MM.1S (cell line): ENCODE results near the gene C7orf33.

ENCODE experiments used
- DNase-seq: peaks from one replicate; pipeline ENCODE4 v3.0.0-alpha.2; 2015
- H2AFZ ChIP-seq: fragments of 300-600 bp; sonication (generic); 2 replicates; pipeline ENCODE4 v1.6.0; 2016; ENCODE audit warnings: antibody characterized with exemption, low read length
- H3F3A ChIP-seq: fragments of 300-600 bp; sonication (generic); 2 replicates; pipeline ENCODE4 v1.6.1; 2016; ENCODE audit warnings: mild to moderate bottlenecking, antibody characterized with exemption, low read length, moderate library complexity, mixed read lengths; ENCODE audit not compliant: insufficient read depth
- H3K27ac ChIP-seq: fragments of 300-600 bp; sonication (generic); 2 replicates; pipeline ENCODE4 v1.5.1; 2016; ENCODE audit warnings: mild to moderate bottlenecking, low read length
- H3K27me3 ChIP-seq: fragments of 300-600 bp; sonication (generic); replicated peaks from 2 replicates; pipeline ENCODE4 v1.6.0; 2016; ENCODE audit warnings: low read length; ENCODE audit not compliant: insufficient read depth
- H3K36me3 ChIP-seq: fragments of 300-600 bp; sonication (generic); replicated peaks from 2 replicates; pipeline ENCODE4 v1.6.1; 2016; ENCODE audit warnings: mild to moderate bottlenecking, low read length, mixed read lengths; ENCODE audit not compliant: insufficient read depth
- H3K4me1 ChIP-seq: fragments of 300-600 bp; sonication (generic); 2 replicates; pipeline ENCODE4 v1.6.1; 2016; ENCODE audit warnings: low read length, mixed read lengths
- H3K4me2 ChIP-seq: fragments of 300-600 bp; sonication (generic); 2 replicates; pipeline ENCODE4 v1.6.0; 2016; ENCODE audit warnings: low read depth, low read length
- H3K4me3 ChIP-seq: fragments of 300-600 bp; sonication (generic); 2 replicates; pipeline ENCODE4 v1.5.1; 2016; ENCODE audit warnings: low read length, mixed read lengths
- H3K79me2 ChIP-seq: fragments of 300-600 bp; sonication (generic); 2 replicates; pipeline ENCODE4 v1.6.1; 2016; ENCODE audit warnings: mixed run types, low read length, mixed read lengths
- H3K9ac ChIP-seq: fragments of 300-600 bp; sonication (generic); 2 replicates; pipeline ENCODE4 v1.6.1; 2016; ENCODE audit warnings: low read length, mixed read lengths
- H3K9me2 ChIP-seq: fragments of 300-600 bp; sonication (generic); replicated peaks from 2 replicates; pipeline ENCODE4 v1.6.1; 2016; ENCODE audit warnings: mild to moderate bottlenecking, low read length, mixed read lengths; ENCODE audit not compliant: insufficient read depth
- H3K9me3 ChIP-seq: fragments of 300-600 bp; sonication (generic); replicated peaks from 2 replicates; pipeline ENCODE4 v1.6.1; 2016; ENCODE audit warnings: mild to moderate bottlenecking, low read length, mixed read lengths; ENCODE audit not compliant: insufficient read depth
- H4K20me1 ChIP-seq: fragments of 300-600 bp; sonication (generic); 2 replicates; pipeline ENCODE4 v1.6.1; 2016; ENCODE audit warnings: mild to moderate bottlenecking, low read length, moderate library complexity, mixed read lengths; ENCODE audit not compliant: insufficient read depth
- EZH2 ChIP-seq: fragments of 300-600 bp; sonication (generic); optimal IDR thresholded peaks from 2 replicates; pipeline ENCODE3; 2017; ENCODE audit warnings: low read depth, mild to moderate bottlenecking, antibody characterized with exemption, low read length, mixed read lengths
- EZH2phosphoT487 ChIP-seq: fragments of 300-600 bp; sonication (generic); IDR thresholded peaks from 2 replicates; pipeline ENCODE4 v1.6.1; 2018; ENCODE audit warnings: antibody characterized with exemption, low read length
- TF ChIP-seq, protein P1 (sequence below): fragments of 300-600 bp; sonication (generic); IDR thresholded peaks from 2 replicates; pipeline ENCODE4 v1.5.1; 2016; ENCODE audit warnings: antibody characterized with exemption, low read length, mixed read lengths

The C7orf33 gene

GRCh38 chr7:148609045-148609725, 18.6 kb downstream of the C7orf33 start:
- no peak for DNase-seq
- TF ChIP-seq EZH2 (no peak), EZH2phosphoT487 (no peak)
- TF ChIP-seq, protein P1, sequence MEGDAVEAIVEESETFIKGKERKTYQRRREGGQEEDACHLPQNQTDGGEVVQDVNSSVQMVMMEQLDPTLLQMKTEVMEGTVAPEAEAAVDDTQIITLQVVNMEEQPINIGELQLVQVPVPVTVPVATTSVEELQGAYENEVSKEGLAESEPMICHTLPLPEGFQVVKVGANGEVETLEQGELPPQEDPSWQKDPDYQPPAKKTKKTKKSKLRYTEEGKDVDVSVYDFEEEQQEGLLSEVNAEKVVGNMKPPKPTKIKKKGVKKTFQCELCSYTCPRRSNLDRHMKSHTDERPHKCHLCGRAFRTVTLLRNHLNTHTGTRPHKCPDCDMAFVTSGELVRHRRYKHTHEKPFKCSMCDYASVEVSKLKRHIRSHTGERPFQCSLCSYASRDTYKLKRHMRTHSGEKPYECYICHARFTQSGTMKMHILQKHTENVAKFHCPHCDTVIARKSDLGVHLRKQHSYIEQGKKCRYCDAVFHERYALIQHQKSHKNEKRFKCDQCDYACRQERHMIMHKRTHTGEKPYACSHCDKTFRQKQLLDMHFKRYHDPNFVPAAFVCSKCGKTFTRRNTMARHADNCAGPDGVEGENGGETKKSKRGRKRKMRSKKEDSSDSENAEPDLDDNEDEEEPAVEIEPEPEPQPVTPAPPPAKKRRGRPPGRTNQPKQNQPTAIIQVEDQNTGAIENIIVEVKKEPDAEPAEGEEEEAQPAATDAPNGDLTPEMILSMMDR: no peak
- H3K4me3 ChIP-seq: no peak overlapping the region
- no peak overlapping the region for H3K9ac ChIP-seq
- no peak overlapping the region for H2AFZ ChIP-seq
- H3K27me3 ChIP-seq: no peaks in the 10 kb centered on the region
- no peaks in the 10 kb centered on the region for H3K4me1 ChIP-seq
- no peaks in the 10 kb centered on the region for H4K20me1 ChIP-seq
- H3F3A ChIP-seq: no peaks in the 10 kb centered on the region
- H3K79me2 ChIP-seq: no peaks in the 10 kb centered on the region
- no peaks in the 10 kb centered on the region for H3K9me3 ChIP-seq
- no peaks in the 10 kb centered on the region for H3K36me3 ChIP-seq
- H3K9me2 ChIP-seq: no peaks in the 10 kb centered on the region
- H3K4me2 ChIP-seq: no peak overlapping the region
- H3K27ac ChIP-seq: no peak overlapping the region

- H3K4me2 ChIP-seq: no peak overlapping the region
- no peak overlapping the region for H3K27ac ChIP-seq
- H2AFZ ChIP-seq: no peak overlapping the region
- H3K4me1 ChIP-seq: no peaks in the 10 kb centered on the region
- TF ChIP-seq EZH2phosphoT487 (no peak), EZH2 (no peak)
- TF ChIP-seq, protein P1: peak; percentile 30; the same call in 1 of the 2 replicates
- no peaks in the 10 kb centered on the region for H3K9me3 ChIP-seq
- H3K9ac ChIP-seq: no peak overlapping the region
- H3K36me3 ChIP-seq: no peaks in the 10 kb centered on the region
- no peak overlapping the region for H3K4me3 ChIP-seq
- H3K79me2 ChIP-seq: no peaks in the 10 kb centered on the region
- DNase-seq: no peak
- H3K9me2 ChIP-seq: no peaks in the 10 kb centered on the region
- H4K20me1 ChIP-seq: no peaks in the 10 kb centered on the region
- H3K27me3 ChIP-seq: no peaks in the 10 kb centered on the region
- no peaks in the 10 kb centered on the region for H3F3A ChIP-seq
Measured at GRCh38 chr7:148611692-148612091, 21.1 kb downstream of the C7orf33 start.

- Histone ChIP-seq H3K36me3 (no peaks in the 10 kb centered on the region), H3K79me2 (no peaks in the 10 kb centered on the region), H3K9ac (no peak overlapping the region), H2AFZ (no peak overlapping the region), H3K4me2 (no peak overlapping the region), H3K4me3 (no peak overlapping the region), H4K20me1 (no peaks in the 10 kb centered on the region), H3K27ac (no peak overlapping the region), H3K27me3 (no peaks in the 10 kb centered on the region), H3F3A (no peaks in the 10 kb centered on the region), H3K9me2 (no peaks in the 10 kb centered on the region), H3K9me3 (no peaks in the 10 kb centered on the region), H3K4me1 (no peaks in the 10 kb centered on the region)
- no peak for DNase-seq
- TF ChIP-seq, protein P1: no peak
- TF ChIP-seq EZH2phosphoT487 (no peak), EZH2 (no peak)
Measured at GRCh38 chr7:148615085-148615730, 24.6 kb downstream of the C7orf33 start.
